Endothelial cell of umbilical vein (primary cell): ENCODE measurements around the gene GBP7. TPM values are rescaled to one million over a fixed set of nuclear protein-coding genes. Genes with fewer than 3 reads are reported as not detected.

Experiments
- BruUV-seq: library from RNA; stranded (reverse); fragments of 400-500 nt; replicated peaks from 2 replicates; lab custom pipeline; 2021; lab: Mats Ljungman, UMichigan
- CTCF ChIA-PET: fragments of 300-600, 350-600 bp; sonication (Branson Sonifier 250); formaldehyde crosslinking; loops from one replicate; lab custom pipeline; 2021; ENCODE audit warnings: antibody characterized with exemption, inconsistent platforms; lab: Charles Lee
- POLR2A ChIA-PET: fragments of 300-600, 350-600 bp; sonication (Branson Sonifier 250); formaldehyde crosslinking; loops from one replicate; lab custom pipeline; 2021; ENCODE audit warnings: antibody characterized with exemption, inconsistent platforms; lab: Charles Lee
- DNase-seq: peaks from one replicate; pipeline ENCODE4 v3.0.0-alpha.2; 2011; ENCODE audit warnings: low read depth, low spot score
- FAIRE-seq: peaks from 2 replicates; lab custom pipeline; 2011; peaks lifted over from hg19 to GRCh38; lab: Jason Lieb, UNC
- H2AFZ ChIP-seq: 2 replicates; pipeline ENCODE4 v1.6.0; 2012; ENCODE audit warnings: low read depth, low read length, control low read depth, inconsistent platforms
- H3K27ac ChIP-seq: 2 replicates; pipeline ENCODE4 v1.5.1; 2011; ENCODE audit warnings: low read depth, mild to moderate bottlenecking, control low read depth, low read length, moderate library complexity; ENCODE audit not compliant: insufficient read depth
- H3K27me3 ChIP-seq, 2 experiments: 2 replicates each; pipeline versions ENCODE4 v1.6.0 to v1.6.1; 2011; ENCODE audit warnings: low read length in 2 of 2, mixed read lengths in 1 of 2; ENCODE audit not compliant: control insufficient read depth in 2 of 2, insufficient read depth in 2 of 2
- H3K36me3 ChIP-seq, 2 experiments: 2 replicates in 1 of 2; 3 replicates in 1 of 2; pipeline ENCODE4 v1.5.1; 2011; ENCODE audit warnings: low read length in 2 of 2, mild to moderate bottlenecking in 1 of 2, moderate library complexity in 1 of 2; ENCODE audit not compliant: control insufficient read depth in 2 of 2, insufficient read depth in 2 of 2; ENCODE audit errors: extremely low read depth in 1 of 2
- H3K4me1 ChIP-seq: 3 replicates; pipeline ENCODE4 v1.5.1; 2011; ENCODE audit warnings: mild to moderate bottlenecking, low read length; ENCODE audit not compliant: control insufficient read depth, insufficient read depth; ENCODE audit errors: extremely low read depth
- H3K4me2 ChIP-seq: 2 replicates; pipeline ENCODE4 v1.6.1; 2011; ENCODE audit warnings: low read length, control low read depth, mixed read lengths; ENCODE audit not compliant: insufficient read depth
- H3K4me3 ChIP-seq, 3 experiments: fragments of 200-600 bp in 1 of 3; sonication (generic), shearing (Covaris generic) in 1 of 3; replicated peaks in 1 of 3; 2 replicates each; pipeline ENCODE4 v1.5.1; 2011 to 2016; ENCODE audit warnings: control low read depth in 3 of 3, low read length in 3 of 3, mild to moderate bottlenecking in 2 of 3, inconsistent platforms in 1 of 3, low read depth in 1 of 3, moderate library complexity in 1 of 3; ENCODE audit not compliant: insufficient read depth in 1 of 3
- H3K79me2 ChIP-seq: 2 replicates; pipeline ENCODE4 v1.6.0; 2012; ENCODE audit warnings: low read length, inconsistent platforms; ENCODE audit not compliant: control insufficient read depth, insufficient read depth
- H3K9ac ChIP-seq: replicated peaks from 2 replicates; pipeline ENCODE3; 2011; ENCODE audit warnings: low read length, control low read depth; ENCODE audit not compliant: insufficient read depth; ENCODE audit errors: extremely low read depth
- H3K9me1 ChIP-seq: replicated peaks from 3 replicates; pipeline ENCODE4 v1.6.0; 2011; ENCODE audit warnings: mild to moderate bottlenecking, low read length; ENCODE audit not compliant: control insufficient read depth, insufficient read depth; ENCODE audit errors: extremely low read depth
- H3K9me3 ChIP-seq: replicated peaks from 2 replicates; pipeline ENCODE4 v1.5.1; 2012; ENCODE audit warnings: low read length, inconsistent platforms; ENCODE audit not compliant: control insufficient read depth, insufficient read depth
- H4K20me1 ChIP-seq: replicated peaks from 2 replicates; pipeline ENCODE3; 2011; ENCODE audit warnings: mild to moderate bottlenecking, low read length; ENCODE audit not compliant: control insufficient read depth, insufficient read depth; ENCODE audit errors: extremely low read depth
- EZH2 ChIP-seq: IDR thresholded peaks from 2 replicates; pipeline ENCODE4 v1.6.1; 2012; ENCODE audit warnings: borderline replicate concordance, low read depth, mild to moderate bottlenecking, moderate library complexity, low read length, inconsistent platforms; ENCODE audit not compliant: severe bottlenecking
- FOS ChIP-seq: IDR thresholded peaks from 2 replicates; pipeline ENCODE4 v1.6.1; 2011; ENCODE audit warnings: mild to moderate bottlenecking, low read length, moderate library complexity, borderline replicate concordance; ENCODE audit not compliant: insufficient read depth
- GATA2 ChIP-seq: IDR thresholded peaks from 2 replicates; pipeline ENCODE4 v1.7.0; 2011; ENCODE audit warnings: low read depth, mild to moderate bottlenecking, moderate library complexity, mixed read lengths, low read length; ENCODE audit not compliant: insufficient read length, insufficient read depth
- JUN ChIP-seq: IDR thresholded peaks from 2 replicates; pipeline ENCODE4 v1.6.1; 2011; ENCODE audit warnings: borderline replicate concordance, low read depth; ENCODE audit not compliant: insufficient read length, insufficient read depth
- MYC ChIP-seq: IDR thresholded peaks from one replicate; pipeline ENCODE4 v1.6.1; 2011; ENCODE audit warnings: mild to moderate bottlenecking, low read depth, low read length
- POLR2A ChIP-seq: IDR thresholded peaks from 2 replicates; pipeline ENCODE4 v1.6.1; 2012; ENCODE audit warnings: low read depth, mild to moderate bottlenecking, control low read depth, low read length
- POLR2AphosphoS5 ChIP-seq: IDR thresholded peaks from 2 replicates; pipeline ENCODE4 v1.6.1; 2012; ENCODE audit warnings: low read depth, mild to moderate bottlenecking, control low read depth, low read length, moderate library complexity; ENCODE audit not compliant: insufficient read depth
- dilution Hi-C: fragments of 300-500 bp; cut with MboI; formaldehyde crosslinking; loops from one replicate; pipeline ENCODE4 v1.15.0; 2019; ENCODE audit warnings: low sequenced_read_pairs; ENCODE audit not compliant: extremely low pct_ligation_motif_present
- intact Hi-C: fragments of 100-400 bp; cut with micrococcal nuclease; formaldehyde crosslinking; loops from one replicate; pipeline ENCODE4 v1.10.0; 2022
- polyA plus RNA-seq, 4 experiments: library from polyadenylated mRNA; depleted of rRNA in 3 of 4; stranded (reverse) in 3 of 4; unstranded in 1 of 4; fragments of >200 nt; gene quantifications; 2 replicates each; pipeline versions ENCODE4 v1.2.1 to v1.2.3, GENCODE V29; 2011 to 2012; ENCODE audit warnings: missing spikeins in 1 of 4
- total RNA-seq: library from RNA; stranded (reverse); gene quantifications from 2 replicates; pipeline ENCODE4 v1.2.3, GENCODE V29; 2021
- TF ChIP-seq, protein P1 (sequence below), 2 donors: IDR thresholded peaks; 1 replicate in 1 of 2; 2 replicates in 1 of 2; pipeline ENCODE4 v1.5.1; 2011; ENCODE audit warnings: low read length in 2 of 2, mild to moderate bottlenecking in 2 of 2, moderate library complexity in 2 of 2, control low read depth in 1 of 2, inconsistent platforms in 1 of 2, low read depth in 1 of 2; ENCODE audit not compliant: insufficient read depth in 1 of 2; ENCODE audit errors: extremely low read depth in 1 of 2
- TF ChIP-seq, protein P2 (sequence below): IDR thresholded peaks from 2 replicates; pipeline ENCODE4 v1.6.1; 2011; ENCODE audit not compliant: insufficient read depth, insufficient read length

Gene GBP7
- total and polyA plus RNA-seq, 2 donors (not counting 3 experiments of a cell fraction or from before 2014, with no cell fraction given): not detected

DNA sequence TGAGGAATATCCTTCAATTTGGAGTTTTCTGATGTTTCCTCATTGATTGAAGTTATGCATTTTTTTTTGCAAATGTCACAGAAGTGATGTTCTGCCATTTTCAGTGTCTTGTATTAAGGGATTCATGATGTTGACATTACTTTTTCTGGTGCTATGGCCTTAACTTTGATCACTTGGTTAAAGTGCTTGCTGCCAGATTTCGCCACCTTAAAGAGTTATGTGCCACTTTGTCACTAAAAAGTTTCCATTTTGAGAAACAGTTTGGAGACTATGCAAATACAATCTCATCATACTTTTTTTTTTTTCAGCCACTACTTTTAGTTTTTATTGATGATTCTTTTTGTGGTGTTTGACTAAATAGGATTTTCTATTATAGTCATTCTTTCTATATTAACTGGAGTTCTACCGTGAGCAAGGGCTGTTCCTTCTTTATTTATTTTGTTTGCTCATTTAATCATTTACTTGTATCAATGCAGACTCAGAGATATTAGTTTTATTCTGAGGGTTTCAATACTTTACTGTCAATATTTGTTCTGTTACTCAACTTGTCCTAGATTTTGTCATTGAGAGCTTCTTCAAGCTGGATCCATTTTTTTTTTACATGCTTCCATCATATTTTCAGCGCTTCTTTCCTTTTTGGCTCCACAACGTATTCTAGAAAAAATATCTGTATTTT lies 3.2 kb downstream of the GBP7 start:
- dilution Hi-C loops: no loop called here
- H3K4me3 ChIP-seq: no peak overlapping the region
- BruUV-seq: no TSS peak
- no peaks in the 10 kb centered on the region for H3K27me3 ChIP-seq
- H3K9me1 ChIP-seq: no peaks in the 10 kb centered on the region
- CTCF ChIA-PET: interaction anchor here (0.9 to 1.0 kb wide), 2 partner anchors 9 to 10 kb away, joined by 3 read pairs; no protein-coding TSS in a partner anchor
- intact Hi-C loops: no loop called here
- POLR2A ChIA-PET: no interaction called here
- H3K9me3 ChIP-seq: no peaks in the 10 kb centered on the region
- H3K4me2 ChIP-seq: no peak overlapping the region
- FAIRE-seq: no peak
- no peaks in the 10 kb centered on the region for H4K20me1 ChIP-seq
- no peaks in the 10 kb centered on the region for H3K4me1 ChIP-seq
- DNase-seq: no peak
- TF ChIP-seq JUN (no peak), EZH2 (no peak), POLR2AphosphoS5 (no peak), FOS (no peak), POLR2A (no peak), GATA2 (no peak), MYC (no peak)
- TF ChIP-seq, protein P1, sequence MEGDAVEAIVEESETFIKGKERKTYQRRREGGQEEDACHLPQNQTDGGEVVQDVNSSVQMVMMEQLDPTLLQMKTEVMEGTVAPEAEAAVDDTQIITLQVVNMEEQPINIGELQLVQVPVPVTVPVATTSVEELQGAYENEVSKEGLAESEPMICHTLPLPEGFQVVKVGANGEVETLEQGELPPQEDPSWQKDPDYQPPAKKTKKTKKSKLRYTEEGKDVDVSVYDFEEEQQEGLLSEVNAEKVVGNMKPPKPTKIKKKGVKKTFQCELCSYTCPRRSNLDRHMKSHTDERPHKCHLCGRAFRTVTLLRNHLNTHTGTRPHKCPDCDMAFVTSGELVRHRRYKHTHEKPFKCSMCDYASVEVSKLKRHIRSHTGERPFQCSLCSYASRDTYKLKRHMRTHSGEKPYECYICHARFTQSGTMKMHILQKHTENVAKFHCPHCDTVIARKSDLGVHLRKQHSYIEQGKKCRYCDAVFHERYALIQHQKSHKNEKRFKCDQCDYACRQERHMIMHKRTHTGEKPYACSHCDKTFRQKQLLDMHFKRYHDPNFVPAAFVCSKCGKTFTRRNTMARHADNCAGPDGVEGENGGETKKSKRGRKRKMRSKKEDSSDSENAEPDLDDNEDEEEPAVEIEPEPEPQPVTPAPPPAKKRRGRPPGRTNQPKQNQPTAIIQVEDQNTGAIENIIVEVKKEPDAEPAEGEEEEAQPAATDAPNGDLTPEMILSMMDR (IDR thresholded peaks at IDR 0.05; ENCODE audit: extremely low read depth in 1 of 2, insufficient read depth in 1 of 2, low read depth in 1 of 2, low read length in 2 of 2): no peak
- TF ChIP-seq, protein P2, sequence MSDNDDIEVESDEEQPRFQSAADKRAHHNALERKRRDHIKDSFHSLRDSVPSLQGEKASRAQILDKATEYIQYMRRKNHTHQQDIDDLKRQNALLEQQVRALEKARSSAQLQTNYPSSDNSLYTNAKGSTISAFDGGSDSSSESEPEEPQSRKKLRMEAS: no peak
- no peak overlapping the region for H3K27ac ChIP-seq
- H3K9ac ChIP-seq: no peak overlapping the region
- H3K79me2 ChIP-seq: no peaks in the 10 kb centered on the region
- no peak overlapping the region for H2AFZ ChIP-seq
- H3K36me3 ChIP-seq: no peaks in the 10 kb centered on the region
